ENCODE results near the gene BCAS1. TPM values are rescaled to one million over a fixed set of nuclear protein-coding genes. Genes with fewer than 3 reads are reported as not detected.

The BCAS1 gene
- total RNA-seq, 1 donor from 2014 or later, result 0.32 TPM

GRCh38 chr20:53897884-53898555 is 172.4 kb downstream of the BCAS1 start:
- Mint-ChIP-seq H3K4me3 (ENCODE audit: unreplicated experiment) (peak overlapping the region; percentile 61), H3K9me3 (ENCODE audit: unreplicated experiment) (peaks cover 3% of the 10 kb centered on the region), H3K27ac (ENCODE audit: unreplicated experiment) (peak overlapping the region; percentile 99), H3K36me3 (ENCODE audit: unreplicated experiment) (no peaks in the 10 kb centered on the region), H3K27me3 (ENCODE audit: unreplicated experiment) (no peaks in the 10 kb centered on the region), H3K4me1 (ENCODE audit: low read depth, unreplicated experiment) (peaks cover 37% of the 10 kb centered on the region)
- TF ChIP-seq, protein P1, sequence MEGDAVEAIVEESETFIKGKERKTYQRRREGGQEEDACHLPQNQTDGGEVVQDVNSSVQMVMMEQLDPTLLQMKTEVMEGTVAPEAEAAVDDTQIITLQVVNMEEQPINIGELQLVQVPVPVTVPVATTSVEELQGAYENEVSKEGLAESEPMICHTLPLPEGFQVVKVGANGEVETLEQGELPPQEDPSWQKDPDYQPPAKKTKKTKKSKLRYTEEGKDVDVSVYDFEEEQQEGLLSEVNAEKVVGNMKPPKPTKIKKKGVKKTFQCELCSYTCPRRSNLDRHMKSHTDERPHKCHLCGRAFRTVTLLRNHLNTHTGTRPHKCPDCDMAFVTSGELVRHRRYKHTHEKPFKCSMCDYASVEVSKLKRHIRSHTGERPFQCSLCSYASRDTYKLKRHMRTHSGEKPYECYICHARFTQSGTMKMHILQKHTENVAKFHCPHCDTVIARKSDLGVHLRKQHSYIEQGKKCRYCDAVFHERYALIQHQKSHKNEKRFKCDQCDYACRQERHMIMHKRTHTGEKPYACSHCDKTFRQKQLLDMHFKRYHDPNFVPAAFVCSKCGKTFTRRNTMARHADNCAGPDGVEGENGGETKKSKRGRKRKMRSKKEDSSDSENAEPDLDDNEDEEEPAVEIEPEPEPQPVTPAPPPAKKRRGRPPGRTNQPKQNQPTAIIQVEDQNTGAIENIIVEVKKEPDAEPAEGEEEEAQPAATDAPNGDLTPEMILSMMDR (IDR thresholded peaks at IDR 0.05; ENCODE audit: partially characterized antibody, unreplicated experiment), result no peak
- DNase-seq, result no peak

DNA sequence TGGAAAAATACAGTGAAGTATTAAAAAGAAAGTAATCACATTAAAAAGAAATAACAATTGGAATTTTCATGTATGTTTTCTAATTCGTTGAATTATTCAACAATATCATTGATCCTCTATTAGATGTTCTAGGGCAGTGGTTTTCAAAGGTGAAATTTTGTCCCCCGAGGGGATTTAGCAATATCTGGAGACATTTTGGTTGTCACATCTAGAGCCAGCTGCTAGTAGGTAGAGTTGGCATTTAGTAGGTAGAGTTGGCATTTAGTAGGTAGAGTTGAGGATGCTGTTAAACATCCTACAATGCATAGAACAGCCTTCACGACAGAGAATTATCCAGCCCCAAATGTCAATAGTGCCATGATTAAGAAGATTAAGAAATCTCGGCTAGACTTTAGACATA is 173.7 kb downstream of the BCAS1 start:
- Mint-ChIP-seq H3K9me3 (ENCODE audit: unreplicated experiment) (peaks cover 3% of the 10 kb centered on the region), H3K36me3 (ENCODE audit: unreplicated experiment) (no peaks in the 10 kb centered on the region), H3K4me1 (ENCODE audit: low read depth, unreplicated experiment) (peaks cover 35% of the 10 kb centered on the region), H3K27ac (ENCODE audit: unreplicated experiment) (no peak overlapping the region), H3K4me3 (ENCODE audit: unreplicated experiment) (no peak overlapping the region), H3K27me3 (ENCODE audit: unreplicated experiment) (no peaks in the 10 kb centered on the region)
- no peak for DNase-seq
- TF ChIP-seq, protein P1 (IDR thresholded peaks at IDR 0.05; ENCODE audit: partially characterized antibody, unreplicated experiment), result no peak

GRCh38 chr20:53896041-53896440 is 174.4 kb downstream of the BCAS1 start:
- TF ChIP-seq, protein P1 (IDR thresholded peaks at IDR 0.05; ENCODE audit: partially characterized antibody, unreplicated experiment), result no peak
- no peak for DNase-seq
- Mint-ChIP-seq H3K36me3 (ENCODE audit: unreplicated experiment) (no peaks in the 10 kb centered on the region), H3K27ac (ENCODE audit: unreplicated experiment) (no peak overlapping the region), H3K9me3 (ENCODE audit: unreplicated experiment) (peaks cover 3% of the 10 kb centered on the region), H3K4me1 (ENCODE audit: low read depth, unreplicated experiment) (peaks cover 33% of the 10 kb centered on the region), H3K27me3 (ENCODE audit: unreplicated experiment) (no peaks in the 10 kb centered on the region), H3K4me3 (ENCODE audit: unreplicated experiment) (no peak overlapping the region)

DNA sequence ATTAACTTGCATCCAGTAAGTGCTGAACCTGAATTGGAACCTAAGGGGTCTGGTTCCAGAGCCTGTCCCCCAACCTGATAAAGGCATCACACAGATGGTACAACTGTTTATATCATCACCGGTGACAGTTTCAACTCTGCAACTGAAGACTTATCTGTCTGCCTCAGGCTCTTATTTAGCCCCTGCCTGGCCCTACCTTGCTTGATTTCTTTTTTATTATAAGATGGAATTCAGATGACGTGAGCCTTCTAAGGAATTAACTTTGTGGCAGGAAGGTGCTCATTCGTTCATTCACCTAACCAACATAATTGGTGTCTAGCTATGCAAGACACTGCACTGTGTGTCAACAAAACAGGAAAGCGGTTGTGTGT is 175.0 kb downstream of the BCAS1 start:
- H3K36me3 Mint-ChIP-seq (ENCODE audit: unreplicated experiment), result no peaks in the 10 kb centered on the region
- no peak for DNase-seq
- no peaks in the 10 kb centered on the region for H3K27me3 Mint-ChIP-seq (ENCODE audit: unreplicated experiment)
- no peak overlapping the region for H3K4me3 Mint-ChIP-seq (ENCODE audit: unreplicated experiment)
- H3K4me1 Mint-ChIP-seq (ENCODE audit: low read depth, unreplicated experiment), result peaks cover 27% of the 10 kb centered on the region
- H3K27ac Mint-ChIP-seq (ENCODE audit: unreplicated experiment), result no peak overlapping the region
- TF ChIP-seq, protein P1 (IDR thresholded peaks at IDR 0.05; ENCODE audit: partially characterized antibody, unreplicated experiment), result no peak
- peaks cover 3% of the 10 kb centered on the region for H3K9me3 Mint-ChIP-seq (ENCODE audit: unreplicated experiment)

DNA sequence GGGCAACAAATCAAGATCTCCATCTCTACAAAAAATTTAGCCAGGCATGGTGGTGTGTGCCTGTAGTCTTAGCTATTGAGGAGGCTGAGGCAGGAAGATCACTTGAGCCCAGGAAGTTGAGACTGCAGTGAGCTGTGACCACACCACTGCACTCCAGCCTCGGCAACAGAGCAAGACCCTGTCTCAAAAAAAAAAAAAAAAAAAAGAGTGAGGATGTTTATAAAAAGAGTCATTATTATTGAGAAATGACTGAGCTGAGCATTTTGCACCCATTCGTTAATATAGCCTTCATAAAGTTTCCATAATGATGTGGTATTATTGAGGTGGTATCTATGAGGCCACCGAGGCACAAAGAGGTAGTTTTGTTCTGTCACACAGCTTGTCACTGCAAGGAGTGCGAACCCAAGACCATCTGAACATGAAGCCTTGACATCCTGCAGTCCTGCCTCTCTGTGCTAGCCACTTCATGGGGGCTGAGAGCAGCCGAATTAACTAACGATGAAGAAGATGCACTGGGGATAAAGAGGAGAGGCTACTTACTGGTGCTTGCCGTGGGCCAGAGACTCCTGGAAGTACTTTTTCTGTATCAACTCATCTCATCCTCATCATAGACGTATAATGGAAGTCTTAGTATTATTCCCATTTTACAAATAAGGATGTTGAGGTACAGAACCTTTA is 175.5 kb downstream of the BCAS1 start:
- TF ChIP-seq, protein P1 (IDR thresholded peaks at IDR 0.05; ENCODE audit: partially characterized antibody, unreplicated experiment), result no peak
- no peaks in the 10 kb centered on the region for H3K36me3 Mint-ChIP-seq (ENCODE audit: unreplicated experiment)
- H3K27me3 Mint-ChIP-seq (ENCODE audit: unreplicated experiment), result no peaks in the 10 kb centered on the region
- peaks cover 24% of the 10 kb centered on the region for H3K4me1 Mint-ChIP-seq (ENCODE audit: low read depth, unreplicated experiment)
- H3K27ac Mint-ChIP-seq (ENCODE audit: unreplicated experiment), result no peak overlapping the region
- DNase-seq, result no peak
- H3K4me3 Mint-ChIP-seq (ENCODE audit: unreplicated experiment), result no peak overlapping the region
- H3K9me3 Mint-ChIP-seq (ENCODE audit: unreplicated experiment), result peaks cover 3% of the 10 kb centered on the region

Data from glutamatergic neuron (in vitro differentiated cells).